Liver (tissue), 9 donors: Measurements from ENCODE around the gene GLI2. TPM values are rescaled to one million over a fixed set of nuclear protein-coding genes. Genes with fewer than 3 reads are reported as not detected.

ENCODE experiments used
- DNase-seq: peaks from one replicate; pipeline ENCODE4 v3.0.0-alpha.2; 2017; ENCODE audit warnings: low spot score
- H3K27ac ChIP-seq, 2 donors: one replicate each; pipeline ENCODE4 v1.7.0; 2013; ENCODE audit warnings: inconsistent platforms in 2 of 2, low read length in 2 of 2, control low read depth in 1 of 2, low read depth in 1 of 2, mild to moderate bottlenecking in 1 of 2
- H3K27me3 ChIP-seq, 4 donors: one replicate each; pipeline versions ENCODE4 v1.6.1 to v1.7.0; 2013; ENCODE audit warnings: low read length in 3 of 4, inconsistent platforms in 1 of 4, mild to moderate bottlenecking in 1 of 4, moderate library complexity in 1 of 4; ENCODE audit not compliant: control insufficient read depth in 4 of 4, insufficient read depth in 4 of 4
- H3K36me3 ChIP-seq, 4 donors: one replicate each; pipeline versions ENCODE4 v1.6.1 to v1.7.0; 2013; ENCODE audit warnings: low read length in 3 of 4, mild to moderate bottlenecking in 3 of 4, low read depth in 1 of 4, moderate library complexity in 1 of 4; ENCODE audit not compliant: control insufficient read depth in 4 of 4, insufficient read depth in 3 of 4
- H3K4me1 ChIP-seq, 4 donors: one replicate each; pipeline versions ENCODE4 v1.6.1 to v1.7.0; 2013; ENCODE audit warnings: low read length in 3 of 4, mild to moderate bottlenecking in 3 of 4, moderate library complexity in 1 of 4; ENCODE audit not compliant: control insufficient read depth in 4 of 4, insufficient read depth in 4 of 4
- H3K4me3 ChIP-seq, 3 donors: one replicate each; pipeline versions ENCODE4 v1.6.1 to v1.7.0; 2013; ENCODE audit warnings: low read length in 3 of 3, control low read depth in 1 of 3, low read depth in 1 of 3, mild to moderate bottlenecking in 1 of 3
- H3K9ac ChIP-seq, 2 donors: one replicate each; pipeline ENCODE4 v1.7.0; 2013; ENCODE audit warnings: low read length in 2 of 2, mild to moderate bottlenecking in 2 of 2, moderate library complexity in 2 of 2, control low read depth in 1 of 2, low read depth in 1 of 2
- H3K9me3 ChIP-seq, 4 donors: one replicate each; pipeline versions ENCODE4 v1.6.1 to v1.7.0; 2013; ENCODE audit warnings: low read length in 3 of 4; ENCODE audit not compliant: control insufficient read depth in 4 of 4
- ATF3 ChIP-seq: IDR thresholded peaks from 2 replicates; pipeline ENCODE4 v1.6.1; 2016; ENCODE audit warnings: antibody characterized with exemption
- EGR1 ChIP-seq, 2 donors: IDR thresholded peaks; 2 replicates each; pipeline ENCODE4 v1.6.1; 2016 to 2018; ENCODE audit warnings: antibody characterized with exemption in 2 of 2, low read depth in 2 of 2
- FOXA1 ChIP-seq: IDR thresholded peaks from 2 replicates; pipeline ENCODE4 v1.6.1; 2016; ENCODE audit warnings: antibody characterized with exemption
- FOXA2 ChIP-seq: IDR thresholded peaks from 2 replicates; pipeline ENCODE4 v1.6.1; 2016; ENCODE audit warnings: antibody characterized with exemption
- JUND ChIP-seq, 2 donors: IDR thresholded peaks; 2 replicates each; pipeline ENCODE4 v1.6.1; 2016; ENCODE audit warnings: antibody characterized with exemption in 2 of 2
- RAD21 ChIP-seq, 2 donors: IDR thresholded peaks; 2 replicates each; pipeline ENCODE4 v1.6.1; 2016; ENCODE audit warnings: antibody characterized with exemption in 2 of 2, mild to moderate bottlenecking in 2 of 2
- RXRA ChIP-seq, 2 donors: IDR thresholded peaks; 2 replicates each; pipeline ENCODE4 v1.6.1; 2017 to 2018; ENCODE audit warnings: antibody characterized with exemption in 2 of 2, mild to moderate bottlenecking in 1 of 2
- SP1 ChIP-seq: IDR thresholded peaks from 2 replicates; pipeline ENCODE4 v1.6.1; 2018; ENCODE audit warnings: antibody characterized with exemption, mild to moderate bottlenecking
- TAF1 ChIP-seq: conservative IDR thresholded peaks from 2 replicates; pipeline ENCODE4 v1.6.1; 2016; ENCODE audit warnings: antibody characterized with exemption, mild to moderate bottlenecking
- ZBTB33 ChIP-seq: IDR thresholded peaks from 2 replicates; pipeline ENCODE4 v1.6.1; 2016; ENCODE audit warnings: antibody characterized with exemption
- WGBS: extraction: QIAGEN DNeasy Blood & Tissue Kit; methylation state at CpG from one replicate; pipeline ENCODE4 v1.1.7; 2013; 5-methylcytosine and 5-hydroxymethylcytosine counted together
- polyA plus RNA-seq, 2 donors: library from polyadenylated mRNA; stranded (reverse) in 1 of 2; unstranded in 1 of 2; fragments of 200-250 nt in 1 of 2; fragments of >200 nt in 1 of 2; fragmentation: Nextera tagmentation in 1 of 2; extraction: Ambion mirVana in 1 of 2; gene quantifications; one replicate each; pipeline versions ENCODE4 v1.2.1 to v1.2.3, GENCODE V29; 2013 to 2015
- total RNA-seq, 2 donors: library from RNA; depleted of rRNA; stranded (reverse); fragments of >200 nt; gene quantifications; one replicate each; pipeline ENCODE4 v1.2.3, GENCODE V29; 2014
- TF ChIP-seq, protein P1 (sequence below): fragments of 150-350 bp; IDR thresholded peaks from 2 replicates; pipeline ENCODE4 v1.5.1; 2017; ENCODE audit warnings: improper control_type of control experiment, low read depth, low read length; ENCODE audit not compliant: missing input control
- TF ChIP-seq, protein P2 (sequence below): IDR thresholded peaks from 2 replicates; pipeline ENCODE4 v1.6.1; 2016; ENCODE audit warnings: antibody characterized with exemption, mild to moderate bottlenecking
- donor health status: healthy.
- donor health status: healthy.
- donor health status: healthy.
- donor health status: healthy.
- donor health status: healthy.

GLI2 gene
- total and polyA plus RNA-seq, 4 donors, result 0.04 to 0.16 (median 0.11) TPM

- 94% methylated on average over 17 of the region's 17 CpGs for WGBS
- Histone ChIP-seq H3K27me3 (no peaks in the 10 kb centered on the region), H3K9me3 (no peaks in the 10 kb centered on the region), H3K36me3 (no peaks in the 10 kb centered on the region), H3K27ac (no peak overlapping the region), H3K4me3 (no peak overlapping the region), H3K4me1 (no peaks in the 10 kb centered on the region), H3K9ac (no peak overlapping the region)
- DNase-seq, result no peak
- TF ChIP-seq, protein P1, sequence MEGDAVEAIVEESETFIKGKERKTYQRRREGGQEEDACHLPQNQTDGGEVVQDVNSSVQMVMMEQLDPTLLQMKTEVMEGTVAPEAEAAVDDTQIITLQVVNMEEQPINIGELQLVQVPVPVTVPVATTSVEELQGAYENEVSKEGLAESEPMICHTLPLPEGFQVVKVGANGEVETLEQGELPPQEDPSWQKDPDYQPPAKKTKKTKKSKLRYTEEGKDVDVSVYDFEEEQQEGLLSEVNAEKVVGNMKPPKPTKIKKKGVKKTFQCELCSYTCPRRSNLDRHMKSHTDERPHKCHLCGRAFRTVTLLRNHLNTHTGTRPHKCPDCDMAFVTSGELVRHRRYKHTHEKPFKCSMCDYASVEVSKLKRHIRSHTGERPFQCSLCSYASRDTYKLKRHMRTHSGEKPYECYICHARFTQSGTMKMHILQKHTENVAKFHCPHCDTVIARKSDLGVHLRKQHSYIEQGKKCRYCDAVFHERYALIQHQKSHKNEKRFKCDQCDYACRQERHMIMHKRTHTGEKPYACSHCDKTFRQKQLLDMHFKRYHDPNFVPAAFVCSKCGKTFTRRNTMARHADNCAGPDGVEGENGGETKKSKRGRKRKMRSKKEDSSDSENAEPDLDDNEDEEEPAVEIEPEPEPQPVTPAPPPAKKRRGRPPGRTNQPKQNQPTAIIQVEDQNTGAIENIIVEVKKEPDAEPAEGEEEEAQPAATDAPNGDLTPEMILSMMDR, result no peak
Measured at GRCh38 chr2:120773186-120773800, 37.6 kb downstream of the GLI2 start.

DNA sequence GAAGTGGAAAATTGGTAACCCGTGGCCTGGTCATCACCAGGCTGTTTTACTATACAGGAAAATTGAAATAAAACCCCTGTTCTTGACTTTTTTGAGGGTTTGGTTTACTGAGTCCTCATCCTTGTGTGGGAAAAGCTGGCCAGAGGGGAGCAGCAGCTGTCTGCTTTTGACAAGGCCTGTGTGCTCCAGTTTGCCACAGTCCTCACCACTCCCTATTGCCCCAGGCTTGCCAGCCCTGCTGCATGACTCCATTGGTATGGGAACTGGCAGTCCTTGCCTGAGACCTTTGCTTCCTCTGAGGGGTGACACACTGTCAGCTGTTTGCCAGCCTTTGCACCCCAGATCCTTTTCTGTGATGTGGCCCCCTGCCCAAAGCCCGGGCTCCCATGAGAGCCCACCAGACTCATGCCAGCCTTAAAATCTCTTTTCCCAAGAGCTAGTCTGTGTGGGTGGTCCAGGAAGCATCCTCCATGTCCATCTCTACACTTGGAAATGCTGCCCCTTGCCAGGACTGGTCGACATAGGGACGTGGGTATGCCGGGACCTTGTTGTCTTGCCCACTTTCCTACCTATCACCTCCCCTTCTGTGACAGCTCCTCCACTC lies 39.0 kb downstream of the GLI2 start:
- Histone ChIP-seq H3K9ac (no peak overlapping the region), H3K27ac (no peak overlapping the region), H3K4me1 (no peaks in the 10 kb centered on the region), H3K4me3 (no peak overlapping the region), H3K36me3 (no peaks in the 10 kb centered on the region), H3K9me3 (no peaks in the 10 kb centered on the region), H3K27me3 (no peaks in the 10 kb centered on the region)
- no peak for DNase-seq
- 80% methylated on average over 5 of the region's 5 CpGs for WGBS
- TF ChIP-seq ZBTB33 (no peak), EGR1 (IDR thresholded peaks at IDR 0.05; ENCODE audit: low read depth in 2 of 2) (no peak), RXRA (IDR thresholded peaks at IDR 0.05) (no peak), FOXA2 (no peak), SP1 (no peak)
- TF ChIP-seq, protein P2, sequence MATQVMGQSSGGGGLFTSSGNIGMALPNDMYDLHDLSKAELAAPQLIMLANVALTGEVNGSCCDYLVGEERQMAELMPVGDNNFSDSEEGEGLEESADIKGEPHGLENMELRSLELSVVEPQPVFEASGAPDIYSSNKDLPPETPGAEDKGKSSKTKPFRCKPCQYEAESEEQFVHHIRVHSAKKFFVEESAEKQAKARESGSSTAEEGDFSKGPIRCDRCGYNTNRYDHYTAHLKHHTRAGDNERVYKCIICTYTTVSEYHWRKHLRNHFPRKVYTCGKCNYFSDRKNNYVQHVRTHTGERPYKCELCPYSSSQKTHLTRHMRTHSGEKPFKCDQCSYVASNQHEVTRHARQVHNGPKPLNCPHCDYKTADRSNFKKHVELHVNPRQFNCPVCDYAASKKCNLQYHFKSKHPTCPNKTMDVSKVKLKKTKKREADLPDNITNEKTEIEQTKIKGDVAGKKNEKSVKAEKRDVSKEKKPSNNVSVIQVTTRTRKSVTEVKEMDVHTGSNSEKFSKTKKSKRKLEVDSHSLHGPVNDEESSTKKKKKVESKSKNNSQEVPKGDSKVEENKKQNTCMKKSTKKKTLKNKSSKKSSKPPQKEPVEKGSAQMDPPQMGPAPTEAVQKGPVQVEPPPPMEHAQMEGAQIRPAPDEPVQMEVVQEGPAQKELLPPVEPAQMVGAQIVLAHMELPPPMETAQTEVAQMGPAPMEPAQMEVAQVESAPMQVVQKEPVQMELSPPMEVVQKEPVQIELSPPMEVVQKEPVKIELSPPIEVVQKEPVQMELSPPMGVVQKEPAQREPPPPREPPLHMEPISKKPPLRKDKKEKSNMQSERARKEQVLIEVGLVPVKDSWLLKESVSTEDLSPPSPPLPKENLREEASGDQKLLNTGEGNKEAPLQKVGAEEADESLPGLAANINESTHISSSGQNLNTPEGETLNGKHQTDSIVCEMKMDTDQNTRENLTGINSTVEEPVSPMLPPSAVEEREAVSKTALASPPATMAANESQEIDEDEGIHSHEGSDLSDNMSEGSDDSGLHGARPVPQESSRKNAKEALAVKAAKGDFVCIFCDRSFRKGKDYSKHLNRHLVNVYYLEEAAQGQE, result no peak

GRCh38 chr2:120775194-120775593 lies 39.5 kb downstream of the GLI2 start:
- 83% methylated on average over 17 of the region's 17 CpGs for whole genome bisulfite sequencing
- TF ChIP-seq JUND (IDR thresholded peaks at IDR 0.05) (no peak), FOXA1 (no peak), TAF1 (no peak), RXRA (IDR thresholded peaks at IDR 0.05) (no peak), ATF3 (no peak), RAD21 (IDR thresholded peaks at IDR 0.05) (no peak)

More at GRCh38 chr2:120775194-120775593, 39.5 kb downstream of the GLI2 start:
- Histone ChIP-seq H3K9ac (no peak overlapping the region), H3K36me3 (no peaks in the 10 kb centered on the region), H3K4me1 (no peaks in the 10 kb centered on the region), H3K4me3 (no peak overlapping the region), H3K27ac (no peak overlapping the region), H3K27me3 (no peaks in the 10 kb centered on the region), H3K9me3 (no peaks in the 10 kb centered on the region)
- no peak for DNase-seq
